NK-92 (cell line): ENCODE data around the gene OXNAD1.

Experiments
- DNase-seq: peaks from one replicate; lab custom pipeline; 2025; ENCODE audit not compliant: unreplicated experiment; lab: John Stamatoyannopoulos, UW

Gene OXNAD1

GRCh38 chr3:16247282-16248061 lies 17.5 kb upstream of the OXNAD1 start:
- DNase-seq, result no peak

GRCh38 chr3:16248556-16248955 lies 16.5 kb upstream of the OXNAD1 start:
- DNase-seq, result no peak

- DNase-seq, result no peak
These were observed 15.7 kb upstream of the OXNAD1 start for GRCh38 chr3:16249336-16249735.

GRCh38 chr3:16249886-16250285 lies 15.1 kb upstream of the OXNAD1 start:
- DNase-seq, result no peak

- no peak for DNase-seq
These were observed 13.5 kb upstream of the OXNAD1 start for GRCh38 chr3:16251316-16252085.

- no peak for DNase-seq
These were observed 12.6 kb upstream of the OXNAD1 start for GRCh38 chr3:16252243-16252978.

GRCh38 chr3:16252988-16253387 lies 12.0 kb upstream of the OXNAD1 start:
- DNase-seq, result no peak

GRCh38 chr3:16253601-16254000 lies 11.4 kb upstream of the OXNAD1 start:
- no peak for DNase-seq

GRCh38 chr3:16254916-16255315 lies 10.1 kb upstream of the OXNAD1 start:
- DNase-seq, result no peak

- DNase-seq, result no peak
These were observed 9.7 kb upstream of the OXNAD1 start for GRCh38 chr3:16255326-16255725.

GRCh38 chr3:16255726-16256125 lies 9.3 kb upstream of the OXNAD1 start:
- no peak for DNase-seq

GRCh38 chr3:16257309-16257708 lies 7.7 kb upstream of the OXNAD1 start:
- no peak for DNase-seq

GRCh38 chr3:16258177-16258576 lies 6.8 kb upstream of the OXNAD1 start:
- DNase-seq, result no peak

GRCh38 chr3:16258866-16259265 lies 6.1 kb upstream of the OXNAD1 start:
- no peak for DNase-seq

GRCh38 chr3:16260046-16260445 lies 5.0 kb upstream of the OXNAD1 start:
- DNase-seq, result no peak

- no peak for DNase-seq
These were observed 2.8 kb upstream of the OXNAD1 start for GRCh38 chr3:16262174-16262573.

- DNase-seq, result no peak
These were observed 771 bp upstream of the OXNAD1 start for GRCh38 chr3:16264174-16264707.

GRCh38 chr3:16265455-16265786 lies 409 bp downstream of the OXNAD1 start:
- no peak for DNase-seq

- no peak for DNase-seq
These were observed 1.7 kb downstream of the OXNAD1 start for GRCh38 chr3:16266714-16267113.

- no peak for DNase-seq
These were observed 5.8 kb downstream of the OXNAD1 start for GRCh38 chr3:16270855-16271254.

GRCh38 chr3:16272588-16272987 lies 7.6 kb downstream of the OXNAD1 start:
- DNase-seq, result no peak

GRCh38 chr3:16273867-16274266 lies 8.9 kb downstream of the OXNAD1 start:
- DNase-seq, result no peak
